NK-92 (cell line): Measurements from ENCODE around the gene AP4E1.
"Not testable (repeated sequence)": the region's sequence is repeated elsewhere in the genome, so short reads cannot be mapped to it uniquely, and the experiment has no call there.

Source experiments
- DNase-seq: peaks from one replicate; lab custom pipeline; 2025; ENCODE audit not compliant: unreplicated experiment; lab: John Stamatoyannopoulos, UW

Gene AP4E1

DNA sequence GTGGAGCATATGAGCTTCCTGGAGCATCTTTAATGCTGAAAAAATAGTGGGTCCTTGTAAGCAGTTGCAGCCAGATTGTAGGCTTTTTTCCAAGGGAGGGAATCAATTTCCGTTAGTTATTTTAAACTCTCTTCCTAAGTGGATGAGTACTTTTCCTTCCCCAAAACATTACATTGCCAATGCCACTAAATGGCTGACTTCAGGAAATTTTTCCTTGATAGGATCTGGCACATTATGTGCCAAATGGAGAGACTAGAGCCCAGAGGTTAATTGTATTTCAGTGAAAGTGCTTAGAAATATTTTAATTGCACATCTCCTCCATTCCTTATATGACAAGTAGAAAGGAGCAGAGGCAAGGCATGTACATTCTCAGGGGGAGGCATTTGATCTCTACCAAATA is 102.7 kb downstream of the AP4E1 start:
- DNase-seq, result no peak

DNA sequence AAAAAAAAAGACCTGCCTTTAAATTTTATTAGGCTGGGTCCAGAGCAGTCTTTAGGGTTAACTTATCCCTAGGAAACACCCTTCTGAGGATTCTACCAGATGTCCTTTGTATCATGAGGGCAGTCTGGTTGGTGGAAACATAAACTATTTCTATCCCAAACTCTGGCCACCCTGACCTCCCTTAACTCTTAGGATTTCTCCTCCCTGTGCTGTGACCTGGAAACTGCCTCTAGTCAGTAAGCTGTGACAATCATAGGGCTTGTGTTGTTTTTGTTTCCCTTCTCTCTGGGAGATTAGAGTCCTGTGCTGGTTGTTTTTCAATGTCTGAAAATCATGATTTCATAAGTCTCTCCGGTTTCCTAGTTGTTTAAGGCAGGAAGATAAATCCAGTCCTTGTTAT is 108.1 kb downstream of the AP4E1 start:
- DNase-seq, result no peak

DNA sequence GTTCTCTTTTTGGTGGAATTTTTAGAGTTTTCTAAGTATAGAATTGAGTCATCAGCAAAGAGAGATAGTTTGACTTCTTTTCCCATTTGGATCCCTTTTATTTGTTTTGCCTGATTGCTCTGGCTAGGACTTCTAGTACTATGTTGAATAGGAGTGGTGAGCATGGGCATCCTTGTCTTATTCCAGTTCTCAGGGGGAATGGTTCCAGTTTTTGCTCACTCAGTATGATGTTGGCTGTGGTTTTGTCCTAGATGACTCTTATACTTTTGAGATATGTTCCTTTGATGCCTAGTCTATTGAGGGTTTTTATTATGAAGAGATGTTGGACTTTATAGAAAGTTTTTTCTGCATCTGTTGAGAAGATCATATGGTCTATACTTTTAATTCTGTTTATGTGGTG is 113.7 kb downstream of the AP4E1 start:
- DNase-seq, result no peak

GRCh38 chr15:51023499-51023898 is 115.0 kb downstream of the AP4E1 start:
- DNase-seq, result no peak

GRCh38 chr15:51024735-51025453 is 116.4 kb downstream of the AP4E1 start:
- no peak for DNase-seq

DNA sequence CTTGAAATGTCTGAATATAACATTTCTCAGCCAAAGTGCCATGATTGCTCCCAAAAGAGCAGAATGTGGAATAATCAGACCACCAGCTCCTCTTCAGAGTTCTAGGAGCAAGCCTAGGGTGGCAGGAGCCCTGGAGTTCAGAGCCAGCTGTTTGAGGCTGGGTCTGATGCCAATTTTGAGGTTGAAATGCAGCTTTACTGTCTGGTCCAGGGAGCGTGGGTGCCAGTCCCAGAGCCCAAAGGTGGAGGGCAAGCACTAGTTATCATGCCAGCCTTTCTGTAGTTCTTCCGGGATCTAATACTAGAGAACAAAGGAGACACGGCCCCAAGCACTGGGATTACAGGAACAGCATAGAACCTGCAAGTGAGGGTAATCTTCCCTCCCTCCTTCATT is 117.0 kb downstream of the AP4E1 start:
- DNase-seq, result no peak

DNA sequence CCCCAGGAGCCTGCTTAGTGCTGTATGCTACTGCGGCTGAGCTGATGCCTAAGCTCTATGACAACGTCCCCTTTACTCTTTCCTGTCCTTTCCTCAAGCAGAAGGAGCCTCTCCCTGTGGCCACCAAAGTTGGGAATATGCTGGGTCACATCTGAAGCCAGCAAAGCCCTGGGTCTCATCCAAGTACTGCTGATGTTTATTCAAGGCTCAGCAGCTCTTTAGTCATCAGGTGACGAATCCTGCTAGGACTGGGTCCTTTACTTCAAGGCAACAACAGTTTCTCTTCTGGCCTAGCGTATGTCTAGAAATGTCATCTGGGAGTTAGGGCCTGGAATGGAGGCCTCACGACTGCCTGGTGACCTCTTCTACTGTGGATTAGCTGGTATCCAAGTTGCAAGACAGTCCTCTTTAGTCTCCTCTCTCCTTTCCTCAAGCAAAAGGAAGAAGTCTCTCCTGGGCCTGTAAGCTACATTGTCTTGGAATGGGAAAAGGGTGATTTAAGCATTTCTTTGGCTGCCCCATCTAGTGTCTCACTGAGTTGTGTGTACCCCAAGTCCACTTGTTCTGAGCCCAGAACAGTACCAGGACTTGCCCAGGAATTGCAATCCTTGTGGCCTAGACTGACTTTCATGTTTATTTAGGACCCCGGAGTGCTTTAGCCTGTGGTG is 122.3 kb downstream of the AP4E1 start:
- no peak for DNase-seq

- not testable (repeated sequence) for DNase-seq
Measured at GRCh38 chr15:51037474-51037873, 129.0 kb downstream of the AP4E1 start.

GRCh38 chr15:51038162-51038973 is 129.9 kb downstream of the AP4E1 start:
- DNase-seq, result no peak

GRCh38 chr15:51038974-51039319 is 130.5 kb downstream of the AP4E1 start:
- no peak for DNase-seq

- no peak for DNase-seq
Measured at GRCh38 chr15:51044037-51044727, 135.7 kb downstream of the AP4E1 start.

DNA sequence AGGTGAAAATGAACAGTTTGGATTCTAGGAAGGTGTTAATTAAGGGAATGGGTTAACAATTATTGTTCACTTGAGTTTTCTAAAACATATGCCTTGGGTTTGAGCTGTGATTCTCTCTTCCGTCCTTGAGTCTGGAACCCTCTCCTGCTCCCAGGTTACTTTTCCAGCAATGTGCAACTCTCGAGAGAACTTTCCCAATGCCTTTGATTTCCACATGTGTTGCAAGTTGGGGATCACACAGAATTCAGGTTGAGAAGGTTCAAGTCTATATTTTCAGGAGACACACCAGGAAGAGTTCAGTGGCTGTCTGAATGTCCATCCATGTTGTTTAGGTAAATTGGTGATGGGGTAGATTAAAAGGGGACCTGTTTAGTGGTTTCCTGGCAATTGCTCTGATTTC is 137.5 kb downstream of the AP4E1 start:
- no peak for DNase-seq

DNA sequence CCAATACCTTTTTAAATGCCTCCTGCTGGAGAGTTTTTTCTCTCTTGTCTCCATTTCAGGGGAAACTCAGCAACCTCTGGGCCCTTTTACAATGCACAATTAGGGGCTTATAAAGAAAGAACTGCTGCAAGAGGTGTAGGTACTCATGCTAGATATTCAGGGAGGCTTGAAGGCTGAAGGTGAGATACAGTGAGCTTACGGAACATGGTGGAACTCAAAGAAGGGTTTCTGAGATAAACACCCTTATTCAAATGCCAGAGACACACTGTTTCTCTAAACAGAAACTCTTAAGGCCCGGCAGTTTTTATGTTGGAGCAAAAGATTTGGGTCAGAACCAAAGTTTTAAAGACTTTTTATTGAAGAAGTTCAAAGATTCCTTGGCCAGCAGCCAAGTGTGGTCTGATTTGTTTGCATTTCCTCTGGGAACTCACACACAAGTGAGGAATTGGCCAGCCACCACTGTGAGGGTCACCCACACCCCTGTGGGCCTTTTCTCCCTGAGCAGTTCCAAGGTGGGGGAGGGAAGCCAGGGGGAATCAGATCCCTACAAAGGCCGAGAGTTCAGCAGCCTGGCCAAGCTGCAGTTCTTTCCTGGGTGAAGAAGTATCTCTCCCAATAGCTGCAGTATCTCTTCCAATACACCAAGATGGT is 138.4 kb downstream of the AP4E1 start:
- DNase-seq, result no peak

DNA sequence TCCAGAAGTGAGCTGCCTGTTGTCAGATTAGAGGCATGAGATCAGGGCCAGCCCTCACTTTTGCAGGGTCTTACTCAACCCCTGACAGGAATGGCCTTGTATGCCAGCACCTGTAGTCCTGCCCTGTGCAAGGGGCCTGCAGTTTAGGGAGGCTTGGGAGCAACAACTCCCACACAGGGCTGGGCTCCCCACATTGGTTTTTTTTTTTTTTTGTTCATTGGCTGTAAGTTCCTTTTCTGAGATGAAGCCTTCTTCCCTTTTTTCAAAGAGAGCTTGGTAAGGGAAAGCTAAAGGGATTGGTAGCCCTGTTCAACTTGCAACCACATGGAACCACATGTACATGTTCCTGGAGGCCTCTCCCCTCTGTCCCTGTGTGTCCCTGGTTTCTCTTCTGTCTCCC is 139.8 kb downstream of the AP4E1 start:
- no peak for DNase-seq

DNA sequence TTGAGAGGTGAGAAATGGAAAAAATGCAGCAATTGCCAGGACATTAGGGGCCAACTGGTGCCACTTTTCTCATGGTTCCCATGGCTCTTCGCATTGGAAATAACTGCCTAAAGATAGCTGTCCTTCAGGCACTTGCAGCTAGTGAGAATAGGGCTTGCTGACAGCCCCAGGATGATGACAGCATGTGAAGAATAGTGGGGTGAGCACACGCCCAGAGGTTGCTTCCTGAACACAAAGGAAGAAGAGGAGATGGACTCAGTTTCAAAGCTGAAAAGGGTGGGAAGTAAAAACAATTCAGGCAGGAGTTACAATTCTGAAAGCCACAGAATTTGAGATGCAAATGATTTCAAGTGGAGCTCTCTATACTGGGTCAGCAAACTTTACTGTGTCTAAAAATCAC is 140.6 kb downstream of the AP4E1 start:
- no peak for DNase-seq

GRCh38 chr15:51051776-51052175 is 143.3 kb downstream of the AP4E1 start:
- no peak for DNase-seq

DNA sequence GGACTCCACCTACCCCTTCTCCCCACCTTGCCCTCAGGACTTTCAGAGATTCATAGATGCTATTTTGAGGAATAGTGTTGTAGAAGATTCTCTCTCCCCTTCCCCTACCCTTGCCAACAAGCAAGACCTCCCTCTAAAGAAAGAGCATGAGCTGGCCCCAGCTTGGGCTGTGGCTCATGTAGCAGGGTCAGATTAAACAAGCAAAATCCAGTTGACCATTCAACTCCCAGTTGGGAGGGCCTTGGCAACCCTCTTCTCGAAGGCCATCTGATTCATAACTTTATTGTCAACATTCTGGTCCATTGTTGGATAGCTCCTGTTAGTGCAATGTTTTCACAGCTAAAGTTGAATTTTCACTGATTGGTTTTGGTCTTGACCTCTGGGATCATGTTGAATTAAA is 145.1 kb downstream of the AP4E1 start:
- no peak for DNase-seq

DNA sequence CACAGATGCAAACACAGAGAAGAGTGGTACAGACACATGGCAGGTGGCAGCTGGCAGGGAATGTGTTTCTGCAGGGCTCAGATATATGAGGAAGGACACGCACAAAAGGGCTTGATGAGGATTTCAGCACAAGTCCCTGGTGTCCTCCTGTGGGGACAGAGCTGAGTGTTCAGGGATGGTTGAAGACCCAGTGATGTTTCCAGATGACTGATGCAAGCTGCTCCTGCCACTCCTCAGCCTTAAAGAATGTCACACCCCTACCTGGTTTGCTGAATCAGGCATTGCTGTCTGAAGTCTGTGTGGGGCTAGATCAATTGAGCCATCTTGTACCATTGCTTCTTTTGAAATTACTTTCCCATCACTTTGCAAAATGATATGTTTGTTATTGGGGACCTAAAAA is 146.1 kb downstream of the AP4E1 start:
- no peak for DNase-seq
